ENCODE measurements around the gene DLST. TPM values are rescaled to one million over a fixed set of nuclear protein-coding genes. Genes with fewer than 3 reads are reported as not detected.

DLST gene
- polyA plus RNA-seq, 1 donor (not counting 4 experiments of a cell fraction or from before 2014, with no cell fraction given), result 114 TPM

- dilution Hi-C loops (cut with MboI; ENCODE audit: extremely low pct_ligation_motif_present, low sequenced_read_pairs), result no loop called here
- no peak overlapping the region for H3K4me3 ChIP-seq (ENCODE audit: control insufficient read depth in 2 of 3, extremely low read depth in 1 of 3, insufficient read depth in 2 of 3, low read depth in 1 of 3, low read length in 3 of 3)
These were observed 66.8 kb downstream of the DLST start for GRCh38 chr14:74948228-74949175.

GRCh38 chr14:74949191-74949601 lies 67.5 kb downstream of the DLST start:
- Histone ChIP-seq H2AFZ (ENCODE audit: control insufficient read depth, low read length) (no peak overlapping the region), H3K79me2 (ENCODE audit: control insufficient read depth, insufficient read depth, low read length) (peaks cover 16% of the 10 kb centered on the region), H3K27ac (ENCODE audit: control insufficient read depth, insufficient read depth, low read length) (no peak overlapping the region), H3K4me1 (ENCODE audit: control insufficient read depth, extremely low read depth, insufficient read depth, low read length) (peaks cover 47% of the 10 kb centered on the region), H3K9me3 (ENCODE audit: control insufficient read depth, low read depth, low read length) (no peaks in the 10 kb centered on the region), H3K27me3 (ENCODE audit: control insufficient read depth, extremely low read depth, insufficient read depth, low read length) (no peaks in the 10 kb centered on the region), H4K20me1 (ENCODE audit: control insufficient read depth, extremely low read depth, insufficient read depth, low read length) (peaks cover 2% of the 10 kb centered on the region), H3K4me2 (ENCODE audit: control insufficient read depth, extremely low read depth, insufficient read depth, low read depth, low read length) (no peak overlapping the region), H3K9ac (ENCODE audit: control insufficient read depth, extremely low read depth, insufficient read depth, low read length) (no peak overlapping the region), H3K4me3 (ENCODE audit: control insufficient read depth in 2 of 3, extremely low read depth in 1 of 3, insufficient read depth in 2 of 3, low read depth in 1 of 3, low read length in 3 of 3) (no peak overlapping the region), H3K36me3 (ENCODE audit: control insufficient read depth in 2 of 2, extremely low read depth in 1 of 2, insufficient read depth in 2 of 2, low read length in 2 of 2) (peaks cover 19 to 39% of the 10 kb centered on the region in 2 experiments), H3K9me1 (ENCODE audit: control insufficient read depth, extremely low read depth, insufficient read depth, low read length) (no peaks in the 10 kb centered on the region)
- no peak for DNase-seq (ENCODE audit: low read depth, low spot score)
- no peak for TF ChIP-seq CTCF (optimal IDR thresholded peaks at IDR 0.05 in 1 of 3, IDR thresholded peaks at IDR 0.05 in 1 of 3, conservative IDR thresholded peaks at IDR 0.05 in 1 of 3; ENCODE audit: extremely low read depth in 1 of 3, insufficient read depth in 2 of 3, low read length in 3 of 3)
- TF ChIP-seq EZH2 (IDR thresholded peaks at IDR 0.05; ENCODE audit: low read length), result no peak
- dilution Hi-C loops (cut with MboI; ENCODE audit: extremely low pct_ligation_motif_present, low sequenced_read_pairs), result no loop called here
- FAIRE-seq, result no peak

More at GRCh38 chr14:74948228-74949175, 66.8 kb downstream of the DLST start:
- peak overlapping the region; percentile 41 for H2AFZ ChIP-seq (ENCODE audit: control insufficient read depth, low read length)
- H3K4me1 ChIP-seq (ENCODE audit: control insufficient read depth, extremely low read depth, insufficient read depth, low read length), result peaks cover 40% of the 10 kb centered on the region
- H4K20me1 ChIP-seq (ENCODE audit: control insufficient read depth, extremely low read depth, insufficient read depth, low read length), result peaks cover 2% of the 10 kb centered on the region
- H3K9me1 ChIP-seq (ENCODE audit: control insufficient read depth, extremely low read depth, insufficient read depth, low read length), result no peaks in the 10 kb centered on the region
- peak overlapping the region; percentile 34 for H3K27ac ChIP-seq (ENCODE audit: control insufficient read depth, insufficient read depth, low read length)
- TF ChIP-seq EZH2 (IDR thresholded peaks at IDR 0.05; ENCODE audit: low read length) (no peak), CTCF (optimal IDR thresholded peaks at IDR 0.05 in 1 of 3, IDR thresholded peaks at IDR 0.05 in 1 of 3, conservative IDR thresholded peaks at IDR 0.05 in 1 of 3; ENCODE audit: extremely low read depth in 1 of 3, insufficient read depth in 2 of 3, low read length in 3 of 3) (no peak)
- no peak overlapping the region for H3K9ac ChIP-seq (ENCODE audit: control insufficient read depth, extremely low read depth, insufficient read depth, low read length)
- DNase-seq (ENCODE audit: low read depth, low spot score), result no peak
- H3K36me3 ChIP-seq (ENCODE audit: control insufficient read depth in 2 of 2, extremely low read depth in 1 of 2, insufficient read depth in 2 of 2, low read length in 2 of 2), result peaks cover 19 to 42% of the 10 kb centered on the region in 2 experiments
- peak overlapping the region; percentile 52 for H3K4me2 ChIP-seq (ENCODE audit: control insufficient read depth, extremely low read depth, insufficient read depth, low read depth, low read length)
- H3K9me3 ChIP-seq (ENCODE audit: control insufficient read depth, low read depth, low read length), result no peaks in the 10 kb centered on the region
- no peaks in the 10 kb centered on the region for H3K27me3 ChIP-seq (ENCODE audit: control insufficient read depth, extremely low read depth, insufficient read depth, low read length)
- H3K79me2 ChIP-seq (ENCODE audit: control insufficient read depth, insufficient read depth, low read length), result peaks cover 9% of the 10 kb centered on the region
- peak; percentile 88 for FAIRE-seq
